Nephron (organoid): ENCODE data around the gene SMARCA1.

Experiments used
- H3K27ac Mint-ChIP-seq, 3 experiments: 2 replicates each; pipeline ENCODE4 v1.8.0; 2020; ENCODE audit warnings: mixed read lengths in 3 of 3, mild to moderate bottlenecking in 2 of 3, moderate library complexity in 1 of 3
- H3K27me3 Mint-ChIP-seq: 2 replicates; pipeline ENCODE4 v1.8.0; 2021; ENCODE audit warnings: low read depth, mild to moderate bottlenecking, moderate library complexity, mixed read lengths
- H3K36me3 Mint-ChIP-seq: 2 replicates; pipeline ENCODE4 v1.8.0; 2020; ENCODE audit warnings: low read depth, mixed read lengths
- H3K4me1 Mint-ChIP-seq: 2 replicates; pipeline ENCODE4 v1.8.0; 2020; ENCODE audit warnings: mixed read lengths
- H3K4me3 Mint-ChIP-seq, 3 experiments: 2 replicates each; pipeline ENCODE4 v1.8.0; 2020; ENCODE audit warnings: mild to moderate bottlenecking in 3 of 3, mixed read lengths in 3 of 3, moderate library complexity in 2 of 3
- H3K9me3 Mint-ChIP-seq: 2 replicates; pipeline ENCODE4 v1.8.0; 2020; ENCODE audit warnings: mixed read lengths
- TF ChIP-seq, protein P1 (sequence below), 3 experiments: fragments of 200-600 bp; sonication (generic); IDR thresholded peaks; one replicate each; pipeline ENCODE4 v1.5.0; 2021; ENCODE audit warnings: antibody characterized with exemption in 3 of 3; ENCODE audit not compliant: unreplicated experiment in 3 of 3

SMARCA1 gene

DNA sequence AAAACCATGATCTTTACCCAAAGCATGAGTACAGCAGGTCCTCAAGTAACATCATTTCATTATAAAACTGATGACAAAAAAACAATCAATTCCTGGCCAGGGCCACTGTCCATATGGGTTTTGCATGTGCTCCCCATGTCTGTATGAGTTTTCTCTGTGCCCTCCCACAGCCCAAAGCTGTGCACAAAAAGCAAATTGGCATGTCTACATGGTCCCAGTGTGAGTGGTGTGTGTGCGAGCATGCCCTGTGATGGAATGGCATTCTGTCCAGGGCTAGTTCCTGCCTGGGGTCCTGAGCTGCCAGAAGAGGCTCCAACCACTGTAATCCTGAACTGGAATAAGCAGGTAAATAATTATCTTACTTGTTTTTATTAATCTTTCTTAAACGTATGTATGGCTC lies 28.4 kb downstream of the SMARCA1 start:
- Mint-ChIP-seq H3K9me3 (no peaks in the 10 kb centered on the region), H3K27ac (no peak overlapping the region), H3K4me3 (no peak overlapping the region), H3K36me3 (peaks cover 82% of the 10 kb centered on the region), H3K27me3 (no peaks in the 10 kb centered on the region), H3K4me1 (peaks cover 7% of the 10 kb centered on the region)
- TF ChIP-seq, protein P1, sequence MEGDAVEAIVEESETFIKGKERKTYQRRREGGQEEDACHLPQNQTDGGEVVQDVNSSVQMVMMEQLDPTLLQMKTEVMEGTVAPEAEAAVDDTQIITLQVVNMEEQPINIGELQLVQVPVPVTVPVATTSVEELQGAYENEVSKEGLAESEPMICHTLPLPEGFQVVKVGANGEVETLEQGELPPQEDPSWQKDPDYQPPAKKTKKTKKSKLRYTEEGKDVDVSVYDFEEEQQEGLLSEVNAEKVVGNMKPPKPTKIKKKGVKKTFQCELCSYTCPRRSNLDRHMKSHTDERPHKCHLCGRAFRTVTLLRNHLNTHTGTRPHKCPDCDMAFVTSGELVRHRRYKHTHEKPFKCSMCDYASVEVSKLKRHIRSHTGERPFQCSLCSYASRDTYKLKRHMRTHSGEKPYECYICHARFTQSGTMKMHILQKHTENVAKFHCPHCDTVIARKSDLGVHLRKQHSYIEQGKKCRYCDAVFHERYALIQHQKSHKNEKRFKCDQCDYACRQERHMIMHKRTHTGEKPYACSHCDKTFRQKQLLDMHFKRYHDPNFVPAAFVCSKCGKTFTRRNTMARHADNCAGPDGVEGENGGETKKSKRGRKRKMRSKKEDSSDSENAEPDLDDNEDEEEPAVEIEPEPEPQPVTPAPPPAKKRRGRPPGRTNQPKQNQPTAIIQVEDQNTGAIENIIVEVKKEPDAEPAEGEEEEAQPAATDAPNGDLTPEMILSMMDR (IDR thresholded peaks at IDR 0.05; ENCODE audit: unreplicated experiment in 3 of 3): no peak

DNA sequence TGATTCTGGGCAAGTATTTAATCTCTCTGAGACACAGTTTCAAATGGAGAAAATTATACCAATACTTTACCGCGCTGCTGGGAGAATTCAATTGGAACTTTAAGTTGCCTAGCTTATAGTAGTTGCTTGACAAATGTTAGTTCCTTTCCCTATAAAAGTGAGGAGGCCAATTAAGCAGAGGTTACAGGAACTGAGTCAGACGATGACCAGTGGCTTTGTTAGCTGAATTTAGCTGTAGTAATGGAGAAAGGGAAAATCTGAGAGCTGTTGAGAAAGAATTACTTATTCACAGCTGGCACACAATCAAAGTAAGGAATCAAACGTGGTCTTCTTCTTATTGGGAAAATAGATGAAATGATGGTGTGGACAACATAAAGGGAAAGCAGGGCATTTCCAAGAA lies 29.6 kb downstream of the SMARCA1 start:
- no peaks in the 10 kb centered on the region for H3K9me3 Mint-ChIP-seq
- H3K4me1 Mint-ChIP-seq: peaks cover 7% of the 10 kb centered on the region
- H3K36me3 Mint-ChIP-seq: peaks cover 83% of the 10 kb centered on the region
- no peaks in the 10 kb centered on the region for H3K27me3 Mint-ChIP-seq
- H3K27ac Mint-ChIP-seq: peak overlapping the region in 1 of 3 experiments; percentile 13
- no peak overlapping the region for H3K4me3 Mint-ChIP-seq
- TF ChIP-seq, protein P1 (IDR thresholded peaks at IDR 0.05; ENCODE audit: unreplicated experiment in 3 of 3): no peak

DNA sequence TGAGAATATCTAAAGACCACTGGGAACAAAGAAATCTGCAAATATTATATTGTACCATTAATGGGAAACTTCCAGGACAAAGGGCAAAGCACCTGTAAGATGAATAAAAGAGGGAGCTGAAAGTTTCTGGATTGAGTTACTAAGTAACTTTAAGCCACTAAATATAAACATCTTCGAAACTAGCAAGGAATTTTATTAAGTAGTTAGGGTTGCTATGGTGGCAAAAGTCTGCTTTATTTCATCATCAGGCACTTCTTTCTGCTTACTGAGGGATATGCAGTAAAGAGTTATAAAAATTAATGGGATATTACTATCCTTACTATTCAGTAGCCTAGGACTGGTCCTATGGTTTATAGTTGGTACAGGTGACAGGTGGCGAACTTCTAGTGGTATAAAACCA lies 33.0 kb downstream of the SMARCA1 start:
- no peaks in the 10 kb centered on the region for H3K9me3 Mint-ChIP-seq
- peaks cover 7% of the 10 kb centered on the region for H3K4me1 Mint-ChIP-seq
- peak overlapping the region in 2 of 3 experiments; percentile 10 to 32 for H3K4me3 Mint-ChIP-seq
- H3K36me3 Mint-ChIP-seq: peaks cover 82% of the 10 kb centered on the region
- no peaks in the 10 kb centered on the region for H3K27me3 Mint-ChIP-seq
- TF ChIP-seq, protein P1 (IDR thresholded peaks at IDR 0.05; ENCODE audit: unreplicated experiment in 3 of 3): no peak
- H3K27ac Mint-ChIP-seq: peak overlapping the region; percentile 88 to 96 (median 92)

- H3K9me3 Mint-ChIP-seq: no peaks in the 10 kb centered on the region
- peaks cover 85% of the 10 kb centered on the region for H3K36me3 Mint-ChIP-seq
- TF ChIP-seq, protein P1 (IDR thresholded peaks at IDR 0.05; ENCODE audit: unreplicated experiment in 3 of 3): no peak
- H3K4me3 Mint-ChIP-seq: no peak overlapping the region
- H3K27ac Mint-ChIP-seq: peak overlapping the region in 1 of 3 experiments; percentile 29
- H3K4me1 Mint-ChIP-seq: peaks cover 7% of the 10 kb centered on the region
- H3K27me3 Mint-ChIP-seq: no peaks in the 10 kb centered on the region
Measured at GRCh38 chrX:129488359-129488758, 34.9 kb downstream of the SMARCA1 start.

- no peaks in the 10 kb centered on the region for H3K27me3 Mint-ChIP-seq
- peaks cover 79% of the 10 kb centered on the region for H3K36me3 Mint-ChIP-seq
- TF ChIP-seq, protein P1 (IDR thresholded peaks at IDR 0.05; ENCODE audit: unreplicated experiment in 3 of 3): no peak
- H3K4me1 Mint-ChIP-seq: no peaks in the 10 kb centered on the region
- H3K27ac Mint-ChIP-seq: no peak overlapping the region
- peaks cover 2% of the 10 kb centered on the region for H3K9me3 Mint-ChIP-seq
- no peak overlapping the region for H3K4me3 Mint-ChIP-seq
Measured at GRCh38 chrX:129480889-129481288, 42.4 kb downstream of the SMARCA1 start.

DNA sequence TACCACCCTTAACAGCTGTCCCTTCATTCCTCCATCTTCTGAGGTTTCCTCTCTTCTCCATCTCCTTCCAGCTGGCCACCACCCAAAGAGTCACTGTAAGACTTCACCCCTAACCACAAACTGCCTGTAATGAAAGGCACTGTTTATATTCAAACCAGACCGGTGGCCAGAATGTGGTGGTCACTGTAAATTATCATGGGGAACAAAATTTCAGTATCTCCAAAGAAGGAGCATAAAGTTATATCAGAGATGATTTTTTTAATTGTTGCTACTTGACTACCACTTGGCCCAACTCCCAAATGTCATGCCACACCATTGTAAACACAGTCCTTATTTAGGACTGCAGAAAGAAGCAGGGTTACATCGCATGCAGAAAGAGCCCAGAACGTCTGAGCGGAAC lies 44.8 kb downstream of the SMARCA1 start:
- Mint-ChIP-seq H3K9me3 (peaks cover 2% of the 10 kb centered on the region), H3K36me3 (peaks cover 74% of the 10 kb centered on the region), H3K4me1 (no peaks in the 10 kb centered on the region), H3K27ac (no peak overlapping the region), H3K4me3 (no peak overlapping the region), H3K27me3 (no peaks in the 10 kb centered on the region)
- TF ChIP-seq, protein P1 (IDR thresholded peaks at IDR 0.05; ENCODE audit: unreplicated experiment in 3 of 3): no peak
